Loucy (cell line): ENCODE measurements around the gene KCNH4.

Source experiments
- CTCF ChIP-seq: fragments of 200-600 bp; sonication (generic); conservative IDR thresholded peaks from 2 replicates; pipeline ENCODE4 v1.5.1; 2014; ENCODE audit warnings: mild to moderate bottlenecking, antibody characterized with exemption, low read length
- EZH2phosphoT487 ChIP-seq: fragments of 200-600 bp; IDR thresholded peaks from 2 replicates; pipeline ENCODE4 v1.6.1; 2018; ENCODE audit warnings: antibody characterized with exemption, mild to moderate bottlenecking, moderate library complexity, borderline replicate concordance

- TF ChIP-seq CTCF (no peak), EZH2phosphoT487 (no peak)
Measured at GRCh38 chr17:42165751-42166150, 15.2 kb downstream of the KCNH4 start.
